ACHN (cell line): ENCODE results near the gene PDK2.

Experiments used
- DNase-seq: peaks from one replicate; pipeline ENCODE4 v3.0.0-alpha.2; 2015
- in situ Hi-C: cut with HindIII; loops from 2 replicates; pipeline ENCODE4 v1.10.0; 2017; ENCODE audit warnings: low sequenced_read_pairs, low pct_ligation_motif_present, low pct_unique_long_range_greater_than_20kb

Gene PDK2

DNA sequence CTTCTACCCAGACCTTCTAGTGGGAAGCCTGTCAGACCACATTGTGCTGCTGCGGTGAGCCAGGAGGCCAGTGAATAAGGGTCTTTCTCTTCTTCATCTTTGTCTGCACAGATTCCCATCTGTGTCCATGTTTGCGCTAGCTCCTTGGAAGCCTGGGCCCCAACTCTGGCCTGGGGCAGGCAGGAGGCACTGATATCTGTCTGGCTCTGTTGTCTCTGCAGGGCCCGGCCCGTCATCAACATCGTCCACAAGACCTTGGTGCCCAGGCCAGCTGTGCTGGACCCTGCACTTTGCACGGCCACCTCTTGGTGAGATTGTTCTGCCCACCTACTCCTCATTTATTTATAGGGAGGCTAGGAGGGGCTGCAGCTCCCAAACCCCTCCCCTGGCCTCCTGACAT is 20.9 kb upstream of the PDK2 start:
- DNase-seq, result no peak
- in situ Hi-C loops, result no loop called here

- DNase-seq, result no peak
- in situ Hi-C loops, result no loop called here
Measured at GRCh38 chr17:50075446-50076032, 19.6 kb upstream of the PDK2 start.

- no peak for DNase-seq
- in situ Hi-C loops, result no loop called here
Measured at GRCh38 chr17:50076221-50076590, 18.9 kb upstream of the PDK2 start.

GRCh38 chr17:50076591-50077235 is 18.4 kb upstream of the PDK2 start:
- in situ Hi-C loops, result no loop called here
- DNase-seq, result no peak

- DNase-seq, result no peak
- in situ Hi-C loops, result no loop called here
Measured at GRCh38 chr17:50078430-50078829, 16.7 kb upstream of the PDK2 start.

DNA sequence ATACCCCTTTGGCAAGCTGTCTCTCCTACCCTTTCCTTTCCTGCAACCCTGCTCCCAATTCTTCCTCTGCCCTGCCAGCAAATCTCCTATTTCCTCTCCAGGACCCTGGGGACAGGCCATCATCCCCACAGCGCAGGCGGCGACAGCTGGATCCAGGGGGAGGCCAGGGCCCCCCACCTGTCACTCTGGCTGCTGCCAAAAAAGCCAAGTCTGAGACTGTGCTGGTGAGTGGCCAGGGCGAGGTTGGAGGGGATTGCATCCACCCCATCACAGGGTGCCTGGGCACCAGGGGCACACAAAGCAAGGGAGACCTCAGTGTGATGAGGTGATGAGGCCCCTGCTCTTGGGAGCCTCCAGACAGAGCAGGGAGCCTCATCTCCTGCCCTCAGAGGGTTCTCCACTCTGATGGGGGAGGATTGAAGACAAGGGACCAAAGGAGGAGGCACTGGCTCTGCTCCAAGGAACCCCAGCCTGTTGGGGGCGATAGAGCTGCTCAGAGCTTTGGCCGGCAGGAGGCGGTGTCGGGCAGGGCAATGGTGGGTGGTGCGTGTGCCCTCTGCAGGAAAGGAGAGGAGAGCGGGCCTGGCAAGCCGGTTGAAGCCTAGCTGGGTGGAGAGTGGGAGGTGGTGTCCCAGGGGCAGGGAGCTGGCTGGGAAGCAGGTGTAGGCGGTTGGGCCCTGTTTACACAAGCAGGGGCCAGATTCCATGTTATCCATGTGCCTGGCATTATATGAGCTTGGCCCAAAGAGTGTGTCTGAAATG is 15.6 kb upstream of the PDK2 start:
- peak; percentile 83 for DNase-seq

DNA sequence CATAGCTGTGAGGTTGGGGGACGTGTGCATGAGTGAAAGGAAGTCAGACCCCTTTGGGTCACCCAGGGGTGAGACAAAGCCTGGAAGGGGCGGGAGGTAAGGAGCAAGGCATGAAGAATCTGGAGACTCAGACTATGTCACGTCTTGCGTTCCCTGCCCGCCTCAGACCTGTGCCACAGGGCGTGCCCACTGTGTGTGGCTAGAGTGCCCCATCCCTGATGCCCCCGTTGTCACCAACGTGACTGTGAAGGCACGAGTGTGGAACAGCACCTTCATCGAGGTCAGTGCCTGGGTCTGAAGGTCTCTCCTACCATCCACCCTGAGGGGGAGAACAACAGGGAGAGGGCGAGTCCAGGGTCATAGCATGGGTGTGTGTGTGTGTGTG is 15.1 kb upstream of the PDK2 start:
- no peak for DNase-seq
- in situ Hi-C loops, result no loop called here

More for the DNA sequence above, 15.6 kb upstream of the PDK2 start:
- in situ Hi-C loops, result no loop called here

GRCh38 chr17:50080827-50081226 is 14.3 kb upstream of the PDK2 start:
- no peak for DNase-seq
- in situ Hi-C loops, result no loop called here

GRCh38 chr17:50081757-50082156 is 13.4 kb upstream of the PDK2 start:
- DNase-seq, result no peak
- in situ Hi-C loops, result no loop called here

GRCh38 chr17:50087246-50087911 is 7.8 kb upstream of the PDK2 start:
- in situ Hi-C loops, result no loop called here
- peak; percentile 64 for DNase-seq

GRCh38 chr17:50087912-50088405 is 7.2 kb upstream of the PDK2 start:
- in situ Hi-C loops, result no loop called here
- no peak for DNase-seq

GRCh38 chr17:50088952-50089825 is 6.0 kb upstream of the PDK2 start:
- in situ Hi-C loops, result no loop called here
- no peak for DNase-seq

DNA sequence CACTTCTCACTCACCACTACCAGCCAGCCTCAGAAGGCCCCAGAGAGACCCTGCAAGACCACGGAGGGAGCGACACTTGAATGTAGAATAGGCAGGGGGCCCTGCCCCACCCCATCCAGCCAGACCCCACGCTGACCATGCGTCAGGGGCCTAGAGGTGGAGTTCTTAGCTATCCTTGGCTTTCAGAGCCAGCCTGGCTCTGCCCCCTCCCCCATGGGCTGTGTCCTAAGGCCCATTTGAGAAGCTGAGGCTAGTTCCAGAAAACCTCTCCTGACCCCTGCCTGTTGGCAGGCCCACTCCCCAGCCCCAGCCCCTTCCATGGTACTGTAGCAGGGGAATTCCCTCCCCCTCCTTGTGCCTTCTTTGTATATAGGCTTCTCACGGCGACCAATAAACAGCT is 5.1 kb upstream of the PDK2 start:
- in situ Hi-C loops, result no loop called here
- no peak for DNase-seq

DNA sequence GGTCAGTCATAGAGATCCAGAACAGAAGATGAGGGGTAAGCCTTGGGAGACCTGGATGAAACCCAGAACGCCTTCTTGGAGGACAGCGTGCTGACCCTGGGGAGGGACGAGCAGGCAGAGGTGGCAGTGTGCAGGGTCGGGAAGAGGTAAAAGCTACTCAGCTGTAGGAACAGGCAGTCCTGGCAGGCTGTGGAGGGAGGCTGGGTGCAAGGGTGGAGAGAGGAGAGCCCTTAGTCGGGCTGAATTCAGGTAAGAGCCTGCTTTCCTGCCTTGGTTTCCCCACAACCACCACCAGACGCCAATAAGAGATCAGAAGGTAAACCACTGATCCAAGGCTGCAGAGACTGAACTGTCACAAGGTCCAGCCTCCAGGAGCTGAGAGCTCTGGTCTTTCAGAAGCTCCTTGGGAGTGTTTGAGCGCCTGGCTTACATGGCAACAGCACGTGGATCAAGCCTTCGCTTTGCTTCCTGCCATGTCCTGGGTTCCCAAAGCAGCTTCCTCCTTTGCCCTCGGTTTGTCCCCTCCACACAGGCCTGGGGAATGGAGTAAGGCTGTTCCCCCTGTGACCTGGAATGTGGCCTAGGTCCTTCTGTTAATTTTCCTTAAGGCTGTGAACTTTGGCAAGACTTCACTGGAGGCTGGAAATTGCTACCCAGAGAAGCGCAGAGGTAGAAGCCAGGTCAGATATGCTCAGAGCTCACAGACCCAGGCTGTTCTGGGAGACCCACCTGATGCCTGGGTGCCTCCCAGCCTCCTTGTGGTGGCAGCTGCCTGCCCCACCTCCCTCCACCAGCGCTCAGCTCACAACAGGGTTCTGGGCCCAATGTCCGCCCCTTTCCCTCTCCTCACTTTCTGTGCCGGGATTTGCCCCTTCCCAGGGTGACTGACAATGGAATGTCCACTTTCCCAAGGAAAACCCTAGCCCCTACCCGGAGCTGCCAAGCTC is 3.9 kb upstream of the PDK2 start:
- no peak for DNase-seq
- in situ Hi-C loops, result no loop called here

DNA sequence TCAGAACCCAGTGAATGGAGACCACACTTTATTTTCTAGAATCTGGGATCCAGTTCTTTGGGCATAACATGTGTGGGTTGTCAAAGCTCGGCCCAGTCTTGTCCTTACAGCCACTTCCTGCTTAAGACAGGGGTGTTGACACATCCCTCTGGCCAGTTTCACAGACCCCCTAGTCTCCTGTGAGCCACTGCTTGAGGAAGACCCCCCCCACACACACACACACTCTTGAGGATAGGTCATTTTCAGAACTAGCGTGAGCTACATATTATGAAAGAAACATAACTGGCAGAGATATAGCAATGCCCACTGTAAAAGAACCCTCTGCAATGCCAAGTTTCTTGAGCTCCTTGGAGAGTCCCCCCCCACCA is 3.2 kb upstream of the PDK2 start:
- DNase-seq, result no peak
- in situ Hi-C loops, result no loop called here

- in situ Hi-C loops, result no loop called here
- no peak for DNase-seq
Measured at GRCh38 chr17:50093246-50093645, 1.9 kb upstream of the PDK2 start.

DNA sequence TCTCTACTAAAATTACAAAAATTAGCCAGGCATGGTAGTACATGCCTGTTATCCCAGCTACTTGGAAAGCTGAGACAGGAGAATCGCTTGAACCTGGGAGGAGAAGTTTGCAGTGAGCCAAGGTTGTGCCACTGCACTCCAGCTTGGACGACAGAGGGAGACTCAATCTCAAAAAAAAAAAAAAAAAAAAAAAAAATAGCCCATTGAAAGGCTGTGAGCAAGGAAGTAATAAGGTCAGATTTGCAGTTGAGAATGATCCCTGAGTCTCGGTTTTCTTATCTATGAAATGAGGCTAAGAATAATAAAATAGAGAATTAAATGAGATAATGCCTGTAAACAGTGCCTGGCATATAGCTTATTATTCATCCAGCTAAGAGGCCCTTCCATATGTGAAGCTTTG is 1.3 kb upstream of the PDK2 start:
- in situ Hi-C loops, result no loop called here
- peak; percentile 51 for DNase-seq
